Activated T-helper 1 cell treated with anti-CD3 and anti-CD28 coated beads, Interleukin-12 subunit alpha, Interleukin-12 subunit beta, Interleukin-2, Interleukin-4 antibody, amounts not matched to agents 30 ng/mL and 10 ng/mL and 1 ng/mL, durations not matched to agents 14 hours and 24 hours and 36 hours (primary cell): ENCODE measurements around the gene IDH3G. TPM values are rescaled to one million over a fixed set of nuclear protein-coding genes. Genes with fewer than 3 reads are reported as not detected.
A peak's percentile ranks its signal among the peaks of the same experiment; 100 is the strongest.
"Not testable (repeated sequence)": the region's sequence is repeated elsewhere in the genome, so short reads cannot be mapped to it uniquely, and the experiment has no call there.

Source experiments
- DNase-seq: peaks from one replicate; pipeline ENCODE4 v3.0.0; 2021; ENCODE audit warnings: low spot score
- H3K27ac Mint-ChIP-seq: one replicate; pipeline ENCODE4 v1.8.0; 2021; ENCODE audit warnings: mild to moderate bottlenecking, mixed read lengths
- H3K27me3 Mint-ChIP-seq: one replicate; pipeline ENCODE4 v1.8.0; 2022; ENCODE audit warnings: mild to moderate bottlenecking, moderate library complexity, mixed read lengths; ENCODE audit not compliant: insufficient read depth
- H3K36me3 Mint-ChIP-seq: one replicate; pipeline ENCODE4 v1.8.0; 2021; ENCODE audit warnings: low read depth, mixed read lengths
- H3K4me1 Mint-ChIP-seq: one replicate; pipeline ENCODE4 v1.8.0; 2021; ENCODE audit warnings: low read depth, mixed read lengths
- H3K4me3 Mint-ChIP-seq: one replicate; pipeline ENCODE4 v1.8.0; 2021; ENCODE audit warnings: mild to moderate bottlenecking, moderate library complexity, mixed read lengths
- H3K9me3 Mint-ChIP-seq: one replicate; pipeline ENCODE4 v1.8.0; 2021; ENCODE audit warnings: mixed read lengths
- intact Hi-C: fragments of 100-400 bp; cut with micrococcal nuclease; formaldehyde crosslinking; loops from one replicate; pipeline ENCODE4 v1.15.1; 2024
- total RNA-seq: library from RNA; stranded (reverse); gene quantifications from 2 replicates; pipeline ENCODE4 v1.2.3, GENCODE V29; 2022

IDH3G gene
- total RNA-seq, 1 donor from 2014 or later: 68.4 TPM

- H3K27ac Mint-ChIP-seq, H3K9me3 Mint-ChIP-seq, intact Hi-C loops, H3K4me3 Mint-ChIP-seq, DNase-seq, H3K27me3 Mint-ChIP-seq, H3K36me3 Mint-ChIP-seq: not testable (repeated sequence)
- peaks cover 11% of the 10 kb centered on the region for H3K4me1 Mint-ChIP-seq
Observed at GRCh38 chrX:153742111-153742510, 52.1 kb downstream of the IDH3G start.

DNA sequence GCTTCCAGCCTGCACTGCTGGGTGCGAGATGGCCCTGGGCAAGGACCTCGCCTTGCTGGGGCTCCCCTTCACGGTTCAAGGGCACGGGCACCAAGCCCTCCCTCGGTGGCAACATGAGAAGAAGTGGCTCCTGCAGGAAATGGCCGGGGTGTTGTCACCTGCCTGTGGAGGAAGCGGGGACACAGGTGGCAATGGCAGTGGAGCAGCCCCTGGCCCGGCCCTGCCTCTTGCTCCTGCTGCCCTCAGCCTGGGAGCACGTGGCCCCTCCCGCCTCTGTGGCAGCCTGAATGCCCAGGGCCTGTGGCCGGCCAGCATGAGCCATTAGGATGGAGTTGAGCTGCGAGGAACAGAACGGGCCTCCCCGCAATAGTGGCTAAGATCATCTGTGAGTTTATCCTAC is 52.7 kb downstream of the IDH3G start:
- peaks cover 11% of the 10 kb centered on the region for H3K4me1 Mint-ChIP-seq
- intact Hi-C loops: no loop called here
- H3K27ac Mint-ChIP-seq: no peak overlapping the region
- H3K9me3 Mint-ChIP-seq: no peaks in the 10 kb centered on the region
- H3K4me3 Mint-ChIP-seq: peak overlapping the region; percentile 54
- H3K36me3 Mint-ChIP-seq: peaks cover 8% of the 10 kb centered on the region
- peaks cover 7% of the 10 kb centered on the region for H3K27me3 Mint-ChIP-seq
- DNase-seq: no peak

GRCh38 chrX:153740631-153741222 is 53.4 kb downstream of the IDH3G start:
- H3K4me1 Mint-ChIP-seq: peaks cover 12% of the 10 kb centered on the region
- no peaks in the 10 kb centered on the region for H3K9me3 Mint-ChIP-seq
- no peak for DNase-seq
- peaks cover 4% of the 10 kb centered on the region for H3K27me3 Mint-ChIP-seq
- peak overlapping the region; percentile 44 for H3K27ac Mint-ChIP-seq
- peak overlapping the region; percentile 73 for H3K4me3 Mint-ChIP-seq
- intact Hi-C loops: no loop called here
- H3K36me3 Mint-ChIP-seq: peaks cover 9% of the 10 kb centered on the region

GRCh38 chrX:153739754-153740486 is 54.3 kb downstream of the IDH3G start:
- intact Hi-C loops: no loop called here
- peak overlapping the region; percentile 73 for H3K4me3 Mint-ChIP-seq
- peak overlapping the region; percentile 88 for H3K27ac Mint-ChIP-seq
- H3K27me3 Mint-ChIP-seq: peaks cover 4% of the 10 kb centered on the region
- H3K36me3 Mint-ChIP-seq: peaks cover 17% of the 10 kb centered on the region
- peak; percentile 18 for DNase-seq
- H3K9me3 Mint-ChIP-seq: no peaks in the 10 kb centered on the region
- peaks cover 20% of the 10 kb centered on the region for H3K4me1 Mint-ChIP-seq

DNA sequence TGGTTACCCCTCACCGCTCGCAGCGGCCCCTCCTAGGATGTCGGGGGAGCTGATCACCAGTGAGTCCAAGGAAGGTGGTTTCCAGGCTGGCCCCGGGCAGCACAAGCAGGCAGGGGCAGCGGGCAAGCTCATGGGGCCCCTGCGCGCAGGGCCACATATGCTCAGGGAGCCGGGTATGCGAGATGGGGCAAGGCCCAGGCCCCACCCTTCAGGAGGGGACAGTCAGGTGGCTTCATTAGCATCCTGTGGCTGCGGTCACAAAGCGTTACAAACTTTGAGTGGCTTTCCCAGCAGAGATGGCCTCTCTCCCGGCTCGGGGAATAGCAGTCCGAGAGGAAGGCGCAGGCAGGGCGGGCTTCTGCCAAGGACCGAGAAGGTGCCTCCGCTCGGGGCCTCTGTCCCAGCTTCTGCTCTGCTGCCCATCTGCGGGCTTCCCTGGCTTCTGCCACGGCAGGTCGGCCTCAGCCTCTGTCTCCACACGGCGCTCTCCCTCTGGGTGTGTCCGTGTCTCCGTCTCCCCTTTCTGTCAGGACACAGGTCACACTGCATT is 56.0 kb downstream of the IDH3G start:
- Mint-ChIP-seq H3K27ac (no peak overlapping the region), H3K27me3 (no peaks in the 10 kb centered on the region), H3K4me3 (no peak overlapping the region), H3K36me3 (peaks cover 22% of the 10 kb centered on the region), H3K9me3 (no peaks in the 10 kb centered on the region), H3K4me1 (peaks cover 23% of the 10 kb centered on the region)
- no peak for DNase-seq
- intact Hi-C loops: no loop called here

- peaks cover under 1% of the 10 kb centered on the region for H3K9me3 Mint-ChIP-seq
- no peak overlapping the region for H3K27ac Mint-ChIP-seq
- H3K27me3 Mint-ChIP-seq: no peaks in the 10 kb centered on the region
- DNase-seq: no peak
- no peak overlapping the region for H3K4me3 Mint-ChIP-seq
- H3K4me1 Mint-ChIP-seq: peaks cover 26% of the 10 kb centered on the region
- H3K36me3 Mint-ChIP-seq: peaks cover 24% of the 10 kb centered on the region
- intact Hi-C loops: no loop called here
Observed at GRCh38 chrX:153736871-153737441, 57.2 kb downstream of the IDH3G start.

DNA sequence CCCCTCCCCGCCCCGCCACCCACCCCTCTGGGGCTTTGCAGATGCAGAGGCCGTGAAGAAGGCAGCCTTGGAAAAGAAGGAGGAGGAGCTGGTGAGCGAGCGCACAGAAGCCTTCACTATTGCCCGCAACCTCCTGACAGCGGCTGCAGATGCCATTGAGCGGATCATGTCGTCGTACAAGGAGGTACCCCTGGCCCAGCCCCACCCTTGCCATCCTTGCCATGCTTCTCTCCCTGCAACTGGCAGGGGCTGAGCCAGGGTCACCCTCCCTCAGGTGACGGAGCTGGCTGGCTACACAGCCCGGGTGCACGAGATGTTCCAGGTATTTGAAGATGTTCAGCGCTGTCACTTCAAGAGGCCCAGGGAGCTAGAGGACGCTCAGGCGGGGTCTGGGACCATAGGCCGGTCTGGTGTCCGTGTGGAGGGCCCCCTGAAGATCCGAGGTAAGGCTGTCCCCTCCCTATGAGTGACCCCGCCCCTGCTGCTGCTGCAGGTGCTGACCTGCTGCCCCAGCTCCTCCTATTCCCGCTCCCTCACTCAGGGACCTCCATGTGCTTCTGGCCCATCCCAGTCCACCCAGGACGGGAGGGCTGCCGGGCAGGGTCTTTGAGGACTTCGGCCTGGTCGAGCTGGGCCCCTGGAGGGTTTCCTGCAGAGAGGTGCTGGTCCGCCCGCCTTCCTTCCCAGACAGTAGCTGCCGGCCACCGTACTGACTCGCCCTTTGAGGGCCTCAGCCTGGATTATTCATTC is 57.9 kb downstream of the IDH3G start:
- intact Hi-C loops: no loop called here
- H3K27me3 Mint-ChIP-seq: no peaks in the 10 kb centered on the region
- H3K27ac Mint-ChIP-seq: no peak overlapping the region
- peaks cover 8% of the 10 kb centered on the region for H3K9me3 Mint-ChIP-seq
- no peak for DNase-seq
- peaks cover 32% of the 10 kb centered on the region for H3K4me1 Mint-ChIP-seq
- H3K4me3 Mint-ChIP-seq: no peak overlapping the region
- H3K36me3 Mint-ChIP-seq: peaks cover 31% of the 10 kb centered on the region

Other genes with a start within 250 kb of the IDH3G start
- 28.0 and 29.3 TPM in 2 replicates for gene CCNQ, start 195.2 kb downstream of the IDH3G start, total RNA-seq
- 0.10 TPM in 2 replicates for gene DUSP9, start 147.2 kb downstream of the IDH3G start, total RNA-seq
- gene PNCK, start 120.6 kb downstream of the IDH3G start, total RNA-seq: 0.15 TPM in 1 of 2 replicates, not detected in the other
- 5.9 and 6.0 TPM in 2 replicates for gene SLC6A8, start 106.4 kb downstream of the IDH3G start, total RNA-seq
- gene BCAP31, start 70.0 kb downstream of the IDH3G start, total RNA-seq: 156 and 166 TPM in 2 replicates
- 8.4 TPM in 2 replicates for gene ABCD1, start 69.5 kb downstream of the IDH3G start, total RNA-seq
- gene PLXNB3, start 30.1 kb downstream of the IDH3G start, total RNA-seq: 0.21 and 0.81 TPM in 2 replicates
- not detected in 2 replicates for gene SRPK3, start 13.3 kb downstream of the IDH3G start, total RNA-seq
- gene SSR4, start 293 bp upstream of the IDH3G start, total RNA-seq: 281 and 285 TPM in 2 replicates
- 0.29 and 0.44 TPM in 2 replicates for gene PDZD4, start 36.2 kb upstream of the IDH3G start, total RNA-seq
- 1.7 and 3.3 TPM in 2 replicates for gene L1CAM, start 91.8 kb upstream of the IDH3G start, total RNA-seq
- gene AVPR2, start 110.3 kb upstream of the IDH3G start, total RNA-seq: not detected in 2 replicates
- 128 TPM in 2 replicates for gene ARHGAP4, start 131.9 kb upstream of the IDH3G start, total RNA-seq
- 150 and 156 TPM in 2 replicates for gene NAA10, start 140.7 kb upstream of the IDH3G start, total RNA-seq
- 12.8 and 14.0 TPM in 2 replicates for gene RENBP, start 150.3 kb upstream of the IDH3G start, total RNA-seq
- gene HCFC1, start 177.4 kb upstream of the IDH3G start, total RNA-seq: 105 and 106 TPM in 2 replicates
- 3.4 and 4.6 TPM in 2 replicates for gene TMEM187, start 178.4 kb upstream of the IDH3G start, total RNA-seq
- gene IRAK1, start 225.5 kb upstream of the IDH3G start, total RNA-seq: 165 and 172 TPM in 2 replicates